ENCODE data around the gene PLEKHB2.
"Not testable (repeated sequence)": the region's sequence is repeated elsewhere in the genome, so short reads cannot be mapped to it uniquely, and the experiment has no call there.

The PLEKHB2 gene, protein sequence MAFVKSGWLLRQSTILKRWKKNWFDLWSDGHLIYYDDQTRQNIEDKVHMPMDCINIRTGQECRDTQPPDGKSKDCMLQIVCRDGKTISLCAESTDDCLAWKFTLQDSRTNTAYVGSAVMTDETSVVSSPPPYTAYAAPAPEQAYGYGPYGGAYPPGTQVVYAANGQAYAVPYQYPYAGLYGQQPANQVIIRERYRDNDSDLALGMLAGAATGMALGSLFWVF

DNA sequence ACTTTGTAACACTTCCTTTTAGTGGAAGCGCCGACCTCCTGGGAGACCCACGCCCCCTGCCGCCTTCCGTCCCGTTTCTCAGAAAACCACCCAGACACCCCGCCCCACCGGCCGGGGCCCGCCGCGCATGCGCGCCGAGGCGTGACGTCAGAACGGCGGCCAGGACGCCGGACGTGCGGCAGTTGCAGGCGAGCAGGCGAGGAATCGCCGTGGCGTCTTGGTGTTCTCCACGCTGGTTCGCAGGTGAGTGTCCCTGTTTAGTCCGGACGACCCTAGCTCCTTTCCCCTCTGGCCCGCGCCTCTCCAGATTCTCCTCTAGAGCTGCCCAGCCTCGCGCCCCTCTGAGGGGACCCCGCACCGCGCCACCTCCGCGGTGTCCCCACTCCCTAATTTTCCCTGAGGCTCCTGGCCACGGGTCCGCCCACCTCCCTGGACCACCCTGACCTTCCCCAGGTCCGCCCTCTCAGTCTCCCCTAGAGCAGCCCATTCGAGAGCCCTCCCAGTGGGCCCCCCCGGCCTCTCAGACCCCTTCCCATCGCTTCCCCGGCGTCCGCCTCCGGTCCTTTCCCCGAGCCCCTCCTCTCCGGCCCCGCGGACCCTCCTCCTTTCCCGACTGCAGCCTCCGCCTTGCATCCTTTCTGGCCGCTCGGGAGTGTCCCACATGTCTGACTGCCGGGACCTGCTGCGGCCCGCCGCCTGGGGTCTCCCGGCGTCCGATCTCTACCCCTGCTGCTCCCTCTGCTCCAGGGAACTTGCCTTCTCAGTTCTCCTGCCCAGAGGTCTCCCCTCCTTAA, at the start of gene PLEKHB2:
Gene PLEKHB2, plus strand, starts transcription at position 181 of the 794 bp plus-strand sequence. CDS start 15,606 bp downstream, outside the sequence.
- DNase-seq = peak; percentile 96

GRCh38 chr2:131056204-131056931, 48.8 kb upstream of the PLEKHB2 start:
- DNase-seq = no peak

DNA sequence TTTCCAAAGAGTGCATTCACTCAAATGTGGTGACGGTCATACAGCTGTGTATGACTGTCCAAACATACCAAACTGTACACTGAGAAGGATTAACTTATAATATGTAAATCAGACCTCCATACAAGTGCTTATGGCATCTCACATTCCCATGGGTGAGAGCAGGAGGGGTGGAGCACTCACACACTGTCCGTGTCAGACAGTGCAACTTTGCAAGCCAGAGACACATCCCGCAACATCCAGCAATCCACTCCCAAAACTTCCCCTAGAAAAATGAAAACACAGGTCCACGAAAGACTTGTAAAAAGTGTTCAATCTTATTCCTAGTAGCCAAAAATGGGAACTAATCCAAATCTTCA, 48.2 kb upstream of the PLEKHB2 start:
- no peak for DNase-seq

DNA sequence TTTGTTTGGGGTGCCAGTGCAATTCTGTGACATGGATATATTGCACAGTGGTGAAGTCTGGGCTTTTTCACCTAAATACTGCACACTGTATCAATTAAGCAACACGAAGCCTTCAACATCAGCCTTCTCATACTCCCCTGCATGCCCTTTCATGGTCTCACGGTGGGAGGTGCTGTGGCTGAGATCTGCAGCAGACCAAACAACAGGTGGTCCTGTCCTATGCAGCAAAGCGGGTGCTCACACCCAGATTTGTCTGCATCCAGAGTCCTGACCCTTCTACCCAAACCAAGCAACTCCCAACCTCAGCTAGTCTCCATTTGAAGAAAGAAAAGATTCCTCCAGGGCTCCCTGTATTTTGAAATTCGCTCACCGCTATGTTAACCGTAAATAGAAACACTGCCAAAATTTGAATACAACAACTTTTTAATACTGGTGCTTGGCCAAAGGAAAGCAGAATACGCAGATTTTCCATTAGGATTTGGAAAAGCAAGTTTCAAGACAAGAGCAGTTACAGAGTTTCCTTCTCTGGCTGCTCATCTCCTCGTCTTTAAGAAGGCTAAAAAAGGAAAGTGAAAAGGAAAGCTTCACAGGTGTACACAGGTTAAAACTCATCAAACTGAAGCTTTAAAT, 46.8 kb upstream of the PLEKHB2 start:
- no peak for DNase-seq

- DNase-seq = no peak
These were observed 46.2 kb upstream of the PLEKHB2 start for GRCh38 chr2:131058920-131059319.

DNA sequence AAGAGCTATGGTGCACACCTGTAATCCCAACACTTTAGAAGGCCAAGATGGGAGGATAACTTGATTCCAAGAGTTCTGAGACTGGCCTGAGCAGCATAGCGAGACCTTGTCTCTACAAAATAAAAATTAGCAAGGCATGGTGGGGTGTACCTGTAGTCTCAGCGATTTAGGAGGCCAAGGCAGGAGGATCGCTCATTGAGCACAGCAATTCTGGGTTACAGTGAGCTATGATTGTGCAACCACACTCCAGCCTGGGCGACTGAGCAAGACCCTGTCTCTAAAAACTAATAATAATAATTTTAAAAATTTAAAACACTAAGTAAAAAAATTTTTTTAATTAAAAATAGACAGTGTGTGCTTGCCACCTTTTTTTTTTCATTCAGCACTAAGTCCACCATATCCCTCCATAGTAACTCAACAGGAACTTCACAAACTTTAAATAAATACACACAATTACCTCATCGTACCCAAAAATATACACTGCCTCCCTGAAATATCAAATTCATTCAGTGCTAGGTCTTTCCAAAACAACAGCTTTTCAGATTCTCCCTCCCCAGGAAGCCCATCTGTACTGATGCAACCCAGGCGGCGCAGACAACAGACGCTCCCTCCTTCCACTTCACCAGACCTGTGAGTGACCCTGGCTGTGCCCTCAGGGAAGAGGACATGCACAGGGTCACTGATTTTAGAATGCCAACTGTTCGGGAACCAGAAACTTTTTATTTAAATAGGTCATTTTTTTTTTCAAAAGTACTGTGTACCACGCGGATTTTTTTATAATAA, 41.4 kb upstream of the PLEKHB2 start:
- DNase-seq = peak; percentile 57

DNA sequence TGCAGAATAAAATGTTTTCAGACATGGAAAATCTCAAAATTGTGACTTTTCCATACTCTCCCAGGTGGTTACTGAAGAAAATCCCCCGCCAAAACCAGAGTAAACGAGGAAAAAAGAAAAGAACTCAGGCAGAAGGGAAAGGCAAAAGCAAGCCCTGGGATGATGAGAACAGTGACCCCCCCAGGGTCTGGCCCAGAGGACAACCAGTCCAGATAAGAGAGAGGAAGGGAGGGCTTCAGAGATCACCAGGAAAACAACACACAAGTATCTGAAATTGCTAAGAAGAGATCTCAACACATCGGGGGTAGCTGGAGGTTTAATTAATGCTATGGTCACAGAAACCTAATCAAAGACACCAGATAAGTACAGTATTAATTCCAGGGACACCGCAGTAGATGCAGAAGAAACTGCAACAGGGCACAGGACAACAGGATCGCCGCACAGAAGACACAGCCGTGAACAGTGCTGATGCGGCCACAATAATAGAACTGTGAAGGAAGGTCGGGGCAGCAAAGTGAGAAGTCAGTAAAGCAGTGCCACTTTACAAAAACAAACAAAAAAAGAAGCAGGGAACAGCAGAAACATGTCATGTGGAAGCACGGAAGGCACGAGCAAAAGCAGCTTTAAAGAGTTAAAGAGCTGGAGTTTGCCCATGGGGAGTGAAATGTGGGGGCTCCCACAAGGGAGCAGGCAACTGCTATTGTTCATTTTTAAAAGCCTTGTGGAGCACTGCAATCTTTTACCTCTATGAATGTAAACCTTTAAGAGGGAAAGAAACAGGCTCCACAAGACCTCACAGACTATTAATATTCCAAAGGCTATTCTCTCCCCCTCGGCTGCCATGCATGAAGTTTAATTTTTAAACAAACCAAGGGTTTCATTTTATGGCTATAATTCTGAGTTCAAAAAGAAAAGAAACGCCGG, 40.3 kb upstream of the PLEKHB2 start:
- DNase-seq = no peak

- DNase-seq = no peak
These were observed 37.5 kb upstream of the PLEKHB2 start for GRCh38 chr2:131067465-131068125.

- not testable (repeated sequence) for DNase-seq
These were observed 37.0 kb upstream of the PLEKHB2 start for GRCh38 chr2:131068172-131068571.

GRCh38 chr2:131075578-131075977, 29.6 kb upstream of the PLEKHB2 start:
- not testable (repeated sequence) for DNase-seq

DNA sequence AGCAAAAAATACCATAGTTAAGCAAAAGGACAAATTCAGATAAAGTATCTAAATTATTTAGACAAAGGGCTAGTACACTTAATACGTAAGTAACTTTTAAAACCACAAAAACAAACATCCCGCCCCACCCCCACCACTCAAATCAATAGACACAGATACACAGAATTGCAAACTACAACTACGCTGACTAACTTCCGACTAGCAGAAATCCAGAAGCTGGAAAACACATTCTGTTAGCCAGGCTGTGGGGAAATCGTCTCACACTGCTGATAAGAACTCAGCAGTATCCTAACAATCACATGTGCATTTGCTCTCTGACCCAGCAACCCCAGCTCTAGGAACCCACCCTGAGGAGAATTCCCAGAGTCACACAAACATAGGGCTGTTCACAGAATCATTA, 28.4 kb upstream of the PLEKHB2 start:
- no peak for DNase-seq

DNA sequence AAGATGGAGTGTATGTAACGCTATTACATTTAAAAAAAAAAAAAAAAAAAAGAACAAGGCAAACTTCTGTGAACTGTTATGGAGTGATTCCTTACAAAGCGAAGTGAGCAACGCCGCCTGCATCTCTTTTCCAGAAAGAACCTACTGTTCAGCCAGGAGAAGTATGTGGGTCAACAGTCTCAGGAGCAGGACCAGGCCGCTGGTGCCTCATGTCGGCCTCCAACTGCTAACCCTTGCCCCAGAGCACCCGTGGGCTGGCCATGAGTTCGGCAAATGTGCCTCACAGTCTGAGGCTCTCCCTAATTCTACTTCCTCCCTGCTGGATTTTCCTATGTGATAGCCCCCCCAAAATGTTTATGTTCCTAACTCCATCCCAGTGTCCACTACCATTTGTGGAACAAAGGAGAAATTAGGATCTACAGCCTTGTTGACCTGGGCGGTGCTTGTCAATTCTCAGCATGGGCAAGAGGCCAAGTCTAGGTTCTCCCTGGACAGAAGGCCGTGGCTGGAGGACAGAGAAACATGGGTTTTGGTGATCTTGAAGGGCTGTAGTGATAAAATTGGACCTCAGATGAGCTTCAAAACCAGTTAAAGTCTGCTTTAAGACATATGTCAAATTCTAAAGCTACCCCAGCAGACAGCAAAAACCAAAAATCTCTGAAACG, 27.8 kb upstream of the PLEKHB2 start:
- no peak for DNase-seq

DNA sequence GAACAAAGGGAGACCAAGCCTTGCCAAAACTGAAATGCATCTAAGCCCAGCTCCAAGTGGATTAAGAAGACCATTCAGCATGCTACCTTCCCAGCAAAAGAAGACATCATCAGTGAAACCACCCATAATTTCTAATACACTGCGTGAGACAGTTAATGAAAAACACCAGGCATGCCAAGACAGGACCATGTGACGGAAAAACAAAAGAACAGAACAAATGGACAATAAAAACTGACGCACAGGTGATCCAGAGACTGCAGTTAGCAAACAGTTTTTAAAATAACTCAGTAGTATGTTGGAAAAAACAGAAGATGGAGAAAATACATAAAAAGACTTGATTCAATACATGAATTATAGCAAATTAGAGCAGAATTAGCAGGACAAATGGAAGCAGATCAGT, 27.2 kb upstream of the PLEKHB2 start:
- no peak for DNase-seq

- DNase-seq = not testable (repeated sequence)
These were observed 25.2 kb upstream of the PLEKHB2 start for GRCh38 chr2:131079931-131080330.

DNA sequence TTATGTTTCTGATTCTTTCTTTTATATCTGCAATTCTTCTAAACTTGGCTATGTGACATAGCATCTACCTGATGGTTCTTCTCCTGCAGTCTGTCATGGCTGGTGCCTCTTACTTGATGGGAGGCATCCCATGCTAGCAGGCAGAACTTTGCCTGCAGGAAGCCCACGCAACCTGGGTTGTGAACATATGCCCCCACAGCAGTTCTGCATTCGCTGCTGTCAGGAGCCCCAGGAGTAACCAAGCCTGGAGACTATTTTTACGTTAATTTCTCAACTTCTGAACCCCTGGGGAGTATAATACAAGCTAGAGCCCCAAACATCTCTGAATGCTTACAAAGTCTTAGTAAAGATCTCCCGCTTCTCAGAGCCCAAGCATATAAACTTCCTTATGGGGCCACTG, 23.9 kb upstream of the PLEKHB2 start:
- DNase-seq = no peak

DNA sequence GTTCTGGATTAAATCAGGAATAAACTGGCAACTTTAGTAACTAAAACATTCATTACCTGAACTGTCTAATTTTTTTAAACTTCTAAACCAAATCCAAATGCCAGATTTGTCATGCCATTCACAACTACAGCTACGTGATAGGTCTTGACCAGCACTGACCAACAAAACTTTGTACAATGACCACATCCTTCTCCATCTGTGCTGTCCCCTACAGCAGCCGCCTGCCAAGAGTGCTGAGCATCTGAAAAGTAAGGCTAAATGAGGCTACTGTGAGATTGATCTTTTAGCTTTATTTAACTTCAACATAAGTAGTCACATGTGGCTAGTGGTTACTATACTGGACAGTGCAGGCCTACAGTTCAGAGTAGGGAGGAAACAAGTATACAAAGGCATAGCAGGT, 19.5 kb upstream of the PLEKHB2 start:
- DNase-seq = no peak

- DNase-seq = no peak
These were observed 12.6 kb upstream of the PLEKHB2 start for GRCh38 chr2:131092458-131093005.

- peak; percentile 97 for DNase-seq
These were observed 12.0 kb upstream of the PLEKHB2 start, which contains the start of gene FAM168B for GRCh38 chr2:131093006-131093695. TSS of gene FAM168B (minus strand) at chr2:131093460. CDS start at chr2:131082646, 10,814 bp downstream.

All from eye (tissue), 1 donor.